ENCODE results near the gene F2. TPM values are rescaled to one million over a fixed set of nuclear protein-coding genes. Genes with fewer than 3 reads are reported as not detected.

Gene F2
- total and polyA plus RNA-seq, 2 donors (not counting 1 experiment from before 2014, with no cell fraction given), result not detected

DNA sequence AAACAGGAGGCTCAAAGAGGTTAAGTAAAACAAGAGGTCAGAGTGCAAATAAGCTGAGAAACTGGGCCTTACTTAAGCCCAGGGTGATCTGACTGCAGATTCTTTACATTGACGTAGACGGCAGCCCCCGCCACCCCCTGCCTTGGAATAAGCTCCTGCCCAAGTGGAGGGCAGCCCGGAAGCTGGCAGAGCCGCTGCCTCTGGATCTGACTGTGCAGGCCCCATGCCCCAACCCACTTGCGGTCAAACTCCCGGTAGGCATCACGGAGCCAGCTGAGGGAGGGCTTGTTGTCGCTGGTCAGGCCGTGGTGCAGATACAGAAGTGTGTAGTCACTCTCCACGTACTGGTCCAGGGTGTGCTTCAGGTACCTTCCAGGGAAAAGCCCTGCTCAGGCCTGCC lies 37.2 kb upstream of the F2 start:
- ChIA-PET POLR2A (no interaction called here), CTCF (no interaction called here)
- no peak overlapping the region for H2AFZ ChIP-seq (ENCODE audit: insufficient read depth, low read depth, low read length, poor library complexity, severe bottlenecking)
- 98% methylated on average over 11 of the region's 11 CpGs for WGBS (ENCODE audit: insufficient coverage)
- no peak overlapping the region for H3K4me2 ChIP-seq (replicated peaks; ENCODE audit: low read depth, low read length, poor library complexity, severe bottlenecking)
- ATAC-seq (ENCODE audit: low read depth) (no peak), DNase-seq (no peak)
- H3K79me2 ChIP-seq (ENCODE audit: control insufficient read depth, insufficient read depth, low read length), result no peaks in the 10 kb centered on the region
- intact Hi-C loops (cut with micrococcal nuclease), result no loop called here
- TF ChIP-seq, protein P1, sequence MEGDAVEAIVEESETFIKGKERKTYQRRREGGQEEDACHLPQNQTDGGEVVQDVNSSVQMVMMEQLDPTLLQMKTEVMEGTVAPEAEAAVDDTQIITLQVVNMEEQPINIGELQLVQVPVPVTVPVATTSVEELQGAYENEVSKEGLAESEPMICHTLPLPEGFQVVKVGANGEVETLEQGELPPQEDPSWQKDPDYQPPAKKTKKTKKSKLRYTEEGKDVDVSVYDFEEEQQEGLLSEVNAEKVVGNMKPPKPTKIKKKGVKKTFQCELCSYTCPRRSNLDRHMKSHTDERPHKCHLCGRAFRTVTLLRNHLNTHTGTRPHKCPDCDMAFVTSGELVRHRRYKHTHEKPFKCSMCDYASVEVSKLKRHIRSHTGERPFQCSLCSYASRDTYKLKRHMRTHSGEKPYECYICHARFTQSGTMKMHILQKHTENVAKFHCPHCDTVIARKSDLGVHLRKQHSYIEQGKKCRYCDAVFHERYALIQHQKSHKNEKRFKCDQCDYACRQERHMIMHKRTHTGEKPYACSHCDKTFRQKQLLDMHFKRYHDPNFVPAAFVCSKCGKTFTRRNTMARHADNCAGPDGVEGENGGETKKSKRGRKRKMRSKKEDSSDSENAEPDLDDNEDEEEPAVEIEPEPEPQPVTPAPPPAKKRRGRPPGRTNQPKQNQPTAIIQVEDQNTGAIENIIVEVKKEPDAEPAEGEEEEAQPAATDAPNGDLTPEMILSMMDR (IDR thresholded peaks at IDR 0.05), result no peak
- TF ChIP-seq EZH2 (IDR thresholded peaks at IDR 0.05; ENCODE audit: borderline replicate concordance, insufficient read depth, low read depth, low read length, poor library complexity, severe bottlenecking), result no peak
- H3K9ac ChIP-seq (ENCODE audit: low read length), result no peak overlapping the region
- no peak overlapping the region for H3K27ac Mint-ChIP-seq
- no peaks in the 10 kb centered on the region for H3K27me3 ChIP-seq (replicated peaks in 1 of 4; ENCODE audit: control extremely low read depth in 1 of 4, control insufficient read depth in 3 of 4, insufficient read depth in 4 of 4, low read length in 3 of 4)
- H3K36me3 ChIP-seq (replicated peaks in 1 of 2; ENCODE audit: control extremely low read depth in 1 of 2, control insufficient read depth in 1 of 2, extremely low read depth in 1 of 2, insufficient read depth in 2 of 2, low read length in 1 of 2), result peaks cover 5 to 51% of the 10 kb centered on the region in 2 experiments
- H3K9me3 Mint-ChIP-seq (ENCODE audit: insufficient read depth), result no peaks in the 10 kb centered on the region
- peaks cover 6 to 7% of the 10 kb centered on the region in 2 donors for H3K4me1 ChIP-seq (ENCODE audit: control insufficient read depth in 2 of 2, insufficient read depth in 2 of 2, low read length in 2 of 2)
- H3K4me3 Mint-ChIP-seq, result no peak overlapping the region
- no peak overlapping the region for H3K4me3 ChIP-seq (ENCODE audit: control extremely low read depth in 1 of 5, extremely low read depth in 1 of 5, insufficient read depth in 1 of 5, low read depth in 2 of 5, low read length in 4 of 5)
- H3K27me3 Mint-ChIP-seq, result no peaks in the 10 kb centered on the region
- peaks cover 8% of the 10 kb centered on the region for H3K4me1 Mint-ChIP-seq
- H4K20me1 ChIP-seq (ENCODE audit: control insufficient read depth, insufficient read depth, low read length, poor library complexity, severe bottlenecking), result no peaks in the 10 kb centered on the region
- no peaks in the 10 kb centered on the region for H3K9me3 ChIP-seq (ENCODE audit: control extremely low read depth in 1 of 3, control insufficient read depth in 2 of 3, insufficient read depth in 1 of 3, low read length in 2 of 3)
- H3K27ac ChIP-seq (ENCODE audit: low read length in 2 of 2), result no peak overlapping the region

DNA sequence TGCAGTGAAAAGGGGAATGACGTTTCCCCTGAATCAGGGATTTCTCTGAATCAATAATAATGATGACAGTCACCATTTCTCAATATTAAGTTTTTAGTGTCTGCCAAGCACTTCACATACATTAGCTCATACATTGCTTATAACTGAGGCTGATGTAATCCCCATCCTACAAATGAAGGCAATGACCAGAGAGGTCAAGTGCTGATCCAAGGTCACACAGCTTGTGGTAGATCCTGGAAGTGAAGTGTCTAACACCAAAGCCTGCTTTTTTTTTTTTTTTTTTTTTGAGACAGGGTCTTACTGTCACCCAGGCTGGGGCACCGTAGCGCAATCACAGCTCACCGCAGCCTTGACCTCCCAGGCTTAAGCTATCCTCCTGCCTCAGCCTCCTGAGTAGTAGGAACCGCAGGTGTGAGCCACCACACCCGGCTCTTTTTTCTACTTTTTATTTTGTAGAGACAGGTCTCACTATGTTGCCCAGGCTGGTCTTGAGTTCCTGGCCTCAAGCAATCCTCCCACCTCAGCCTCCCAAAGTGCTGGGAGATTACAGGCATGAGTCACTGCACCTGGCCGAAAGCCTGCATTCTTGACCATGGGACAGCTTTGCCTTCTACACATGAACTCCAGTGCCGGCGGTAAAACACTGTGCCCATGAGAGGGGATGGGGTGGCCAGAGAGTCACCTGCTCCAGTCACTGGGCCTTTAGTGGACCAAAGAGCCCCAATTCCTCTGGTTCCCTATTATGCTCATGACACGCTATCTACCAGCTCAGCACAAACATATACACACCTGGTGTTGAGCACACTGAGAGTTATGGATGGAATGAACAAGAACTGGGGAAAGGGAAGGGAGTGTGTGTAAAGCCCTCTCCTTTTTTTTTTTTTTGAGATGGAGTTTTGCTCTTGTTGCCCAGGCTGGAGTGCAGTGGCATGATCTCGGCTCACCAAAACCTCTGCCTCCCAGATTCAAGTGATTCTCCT lies 36.0 kb upstream of the F2 start:
- TF ChIP-seq EZH2 (IDR thresholded peaks at IDR 0.05; ENCODE audit: borderline replicate concordance, insufficient read depth, low read depth, low read length, poor library complexity, severe bottlenecking), result no peak
- TF ChIP-seq, protein P1 (IDR thresholded peaks at IDR 0.05), result no peak
- H3K9ac ChIP-seq (ENCODE audit: low read length), result no peak overlapping the region
- H3K9me3 ChIP-seq (ENCODE audit: control extremely low read depth in 1 of 3, control insufficient read depth in 2 of 3, insufficient read depth in 1 of 3, low read length in 2 of 3), result no peaks in the 10 kb centered on the region
- H3K27ac Mint-ChIP-seq, result no peak overlapping the region
- no peaks in the 10 kb centered on the region for H3K4me1 ChIP-seq (ENCODE audit: control insufficient read depth in 2 of 2, insufficient read depth in 2 of 2, low read length in 2 of 2)
- 94% methylated on average over 3 of the region's 11 CpGs for WGBS (ENCODE audit: insufficient coverage)
- no peak overlapping the region for H2AFZ ChIP-seq (ENCODE audit: insufficient read depth, low read depth, low read length, poor library complexity, severe bottlenecking)
- no peaks in the 10 kb centered on the region for H3K27me3 ChIP-seq (replicated peaks in 1 of 4; ENCODE audit: control extremely low read depth in 1 of 4, control insufficient read depth in 3 of 4, insufficient read depth in 4 of 4, low read length in 3 of 4)
- intact Hi-C loops (cut with micrococcal nuclease), result no loop called here
- no peak for ATAC-seq (ENCODE audit: low read depth)
- no peaks in the 10 kb centered on the region for H4K20me1 ChIP-seq (ENCODE audit: control insufficient read depth, insufficient read depth, low read length, poor library complexity, severe bottlenecking)
- H3K9me3 Mint-ChIP-seq (ENCODE audit: insufficient read depth), result no peaks in the 10 kb centered on the region
- peaks cover 5 to 60% of the 10 kb centered on the region in 2 experiments for H3K36me3 ChIP-seq (replicated peaks in 1 of 2; ENCODE audit: control extremely low read depth in 1 of 2, control insufficient read depth in 1 of 2, extremely low read depth in 1 of 2, insufficient read depth in 2 of 2, low read length in 1 of 2)
- H3K4me2 ChIP-seq (replicated peaks; ENCODE audit: low read depth, low read length, poor library complexity, severe bottlenecking), result no peak overlapping the region
- H3K4me3 Mint-ChIP-seq, result no peak overlapping the region
- DNase-seq, result no peak
- H3K27ac ChIP-seq (ENCODE audit: low read length in 2 of 2), result no peak overlapping the region
- H3K4me1 Mint-ChIP-seq, result peaks cover 2% of the 10 kb centered on the region
- H3K4me3 ChIP-seq (ENCODE audit: control extremely low read depth in 1 of 5, extremely low read depth in 1 of 5, insufficient read depth in 1 of 5, low read depth in 2 of 5, low read length in 4 of 5), result no peak overlapping the region
- ChIA-PET CTCF (no interaction called here), POLR2A (interaction anchor here (0.7 kb wide), 1 partner anchor 15 kb away, joined by 5 read pairs; no protein-coding TSS in a partner anchor)
- no peaks in the 10 kb centered on the region for H3K79me2 ChIP-seq (ENCODE audit: control insufficient read depth, insufficient read depth, low read length)
- H3K27me3 Mint-ChIP-seq, result no peaks in the 10 kb centered on the region

Measured in B cell (primary cell).